HG03432 (cell line): ENCODE results near the gene COP1.

ENCODE experiments used
- ATAC-seq: cut with Tn5 transposase; IDR thresholded peaks from one replicate; pipeline ENCODE4 v1.9.1; 2021; ENCODE audit warnings: mild to moderate bottlenecking, moderate library complexity; ENCODE audit not compliant: unreplicated experiment

The COP1 gene

GRCh38 chr1:175978476-175978875, 228.6 kb downstream of the COP1 start:
- no peak for ATAC-seq

- ATAC-seq, result no peak
Measured at GRCh38 chr1:175976865-175977642, 230.0 kb downstream of the COP1 start.

GRCh38 chr1:175969231-175969630, 237.9 kb downstream of the COP1 start:
- no peak for ATAC-seq

- no peak for ATAC-seq
Measured at GRCh38 chr1:175968486-175969172, 238.5 kb downstream of the COP1 start.

GRCh38 chr1:175963740-175964139, 243.3 kb downstream of the COP1 start:
- ATAC-seq, result no peak

- no peak for ATAC-seq
Measured at GRCh38 chr1:175960169-175960568, 246.9 kb downstream of the COP1 start.

- no peak for ATAC-seq
Measured at GRCh38 chr1:175951627-175952026, 255.5 kb downstream of the COP1 start.

- ATAC-seq, result no peak
Measured at GRCh38 chr1:175947771-175948170, 259.3 kb downstream of the COP1 start.

GRCh38 chr1:175944591-175944990, 262.5 kb downstream of the COP1 start:
- ATAC-seq, result no peak

- ATAC-seq, result no peak
Measured at GRCh38 chr1:175941164-175941563, 265.9 kb downstream of the COP1 start.

- ATAC-seq, result no peak
Measured at GRCh38 chr1:175936736-175937135, 270.4 kb downstream of the COP1 start.

GRCh38 chr1:175935566-175936115, 271.4 kb downstream of the COP1 start:
- ATAC-seq, result no peak

- no peak for ATAC-seq
Measured at GRCh38 chr1:175935166-175935565, 271.9 kb downstream of the COP1 start.

- ATAC-seq, result no peak
Measured at GRCh38 chr1:175933801-175934200, 273.3 kb downstream of the COP1 start.

GRCh38 chr1:175927944-175928343, 279.1 kb downstream of the COP1 start:
- ATAC-seq, result no peak

GRCh38 chr1:175922254-175922881, 284.7 kb downstream of the COP1 start:
- no peak for ATAC-seq

GRCh38 chr1:175920381-175920780, 286.7 kb downstream of the COP1 start:
- no peak for ATAC-seq

GRCh38 chr1:175919001-175919400, 288.1 kb downstream of the COP1 start:
- ATAC-seq, result no peak

- no peak for ATAC-seq
Measured at GRCh38 chr1:175918364-175918801, 288.7 kb downstream of the COP1 start.

GRCh38 chr1:175914115-175914514, 293.0 kb downstream of the COP1 start:
- no peak for ATAC-seq

- no peak for ATAC-seq
Measured at GRCh38 chr1:175911138-175911537, 295.9 kb downstream of the COP1 start.

- ATAC-seq, result no peak
Measured at GRCh38 chr1:175906370-175906769, 300.7 kb downstream of the COP1 start.
